GM21367 (cell line): Measurements from ENCODE around the gene KDM8.

Experiments used
- ATAC-seq: cut with Tn5 transposase; IDR thresholded peaks from one replicate; pipeline ENCODE4 v1.9.1; 2021; ENCODE audit not compliant: unreplicated experiment

KDM8 gene

GRCh38 chr16:27214084-27214961 is 11.0 kb downstream of the KDM8 start:
- no peak for ATAC-seq

GRCh38 chr16:27215660-27216059 is 12.3 kb downstream of the KDM8 start:
- no peak for ATAC-seq

GRCh38 chr16:27216297-27216885 is 13.1 kb downstream of the KDM8 start:
- ATAC-seq, result no peak

- ATAC-seq, result no peak
Observed at GRCh38 chr16:27217256-27217655, 13.9 kb downstream of the KDM8 start.

GRCh38 chr16:27218756-27219155 is 15.4 kb downstream of the KDM8 start:
- no peak for ATAC-seq

GRCh38 chr16:27219161-27219560 is 15.8 kb downstream of the KDM8 start:
- ATAC-seq, result no peak

GRCh38 chr16:27220120-27220519 is 16.8 kb downstream of the KDM8 start:
- no peak for ATAC-seq

GRCh38 chr16:27220527-27220926 is 17.2 kb downstream of the KDM8 start:
- no peak for ATAC-seq

- no peak for ATAC-seq
Observed at GRCh38 chr16:27220991-27221390, 17.7 kb downstream of the KDM8 start.

- no peak for ATAC-seq
Observed at GRCh38 chr16:27221576-27222248, 18.4 kb downstream of the KDM8 start.

GRCh38 chr16:27222249-27223225 is 19.2 kb downstream of the KDM8 start:
- no peak for ATAC-seq

GRCh38 chr16:27223226-27223610 is 19.9 kb downstream of the KDM8 start:
- no peak for ATAC-seq

- ATAC-seq, result no peak
Observed at GRCh38 chr16:27223701-27224100, 20.4 kb downstream of the KDM8 start.

GRCh38 chr16:27224271-27224737 is 21.0 kb downstream of the KDM8 start:
- no peak for ATAC-seq

GRCh38 chr16:27224741-27225300 is 21.5 kb downstream of the KDM8 start:
- no peak for ATAC-seq

- no peak for ATAC-seq
Observed at GRCh38 chr16:27225536-27226360, 22.4 kb downstream of the KDM8 start.

GRCh38 chr16:27226476-27226875 is 23.1 kb downstream of the KDM8 start:
- no peak for ATAC-seq

GRCh38 chr16:27226976-27227705 is 23.8 kb downstream of the KDM8 start:
- no peak for ATAC-seq

- ATAC-seq, result no peak
Observed at GRCh38 chr16:27228045-27228444, 24.7 kb downstream of the KDM8 start.
